ENCODE results near the gene OAT. TPM values are rescaled to one million over a fixed set of nuclear protein-coding genes. Genes with fewer than 3 reads are reported as not detected.
A peak's percentile ranks its signal among the peaks of the same experiment; 100 is the strongest.

The OAT gene
- total and polyA plus RNA-seq, 12 donors = 15.1 to 46.9 (median 31.5) TPM

- H3K4me3 ChIP-seq = no peak overlapping the region
- 93 to 94% methylated on average over 4 of the region's 4 CpGs for WGBS, 2 donors
- peaks cover 0 to 19% (median 3%) of the 10 kb centered on the region in 7 donors for H3K27me3 ChIP-seq
- H3K27ac ChIP-seq = no peak overlapping the region
- no peaks in the 10 kb centered on the region for H3K9me3 ChIP-seq
- no peak for TF ChIP-seq CTCF (IDR thresholded peaks at IDR 0.05)
- H3K36me3 ChIP-seq = no peaks in the 10 kb centered on the region
- intact Hi-C loops (cut with DNase I) = no loop called here
- peak in 1 of 8 donors; percentile 26 for ATAC-seq
- no peak for DNase-seq
- no peaks in the 10 kb centered on the region for H3K4me1 ChIP-seq
Measured at GRCh38 chr10:124367414-124367813, 51.3 kb downstream of the OAT start.

GRCh38 chr10:124366825-124367224 is 51.9 kb downstream of the OAT start:
- WGBS, 2 donors = 68 to 73% methylated on average over 7 of the region's 7 CpGs
- H3K9me3 ChIP-seq = no peaks in the 10 kb centered on the region
- H3K4me1 ChIP-seq = no peaks in the 10 kb centered on the region
- TF ChIP-seq CTCF (IDR thresholded peaks at IDR 0.05) = no peak
- H3K27ac ChIP-seq = no peak overlapping the region
- ATAC-seq = peak in 1 of 8 donors; percentile 34
- intact Hi-C loops (cut with DNase I) = no loop called here
- no peaks in the 10 kb centered on the region for H3K36me3 ChIP-seq
- H3K4me3 ChIP-seq = no peak overlapping the region
- DNase-seq = no peak
- peaks cover 0 to 19% (median 3%) of the 10 kb centered on the region in 7 donors for H3K27me3 ChIP-seq

- Histone ChIP-seq H3K4me1 (no peaks in the 10 kb centered on the region), H3K4me3 (no peak overlapping the region), H3K27ac (no peak overlapping the region), H3K9me3 (no peaks in the 10 kb centered on the region), H3K27me3 (peaks cover 0 to 19% (median 3%) of the 10 kb centered on the region in 7 donors), H3K36me3 (no peaks in the 10 kb centered on the region)
- no peak for ATAC-seq
- 67 to 76% methylated on average over 5 of the region's 5 CpGs for WGBS, 2 donors
- DNase-seq = no peak
- no peak for TF ChIP-seq CTCF (IDR thresholded peaks at IDR 0.05)
- intact Hi-C loops (cut with DNase I) = no loop called here
Measured at GRCh38 chr10:124366343-124366742, 52.4 kb downstream of the OAT start.

GRCh38 chr10:124364674-124365073 is 54.0 kb downstream of the OAT start:
- no peak for DNase-seq
- H3K4me1 ChIP-seq = no peaks in the 10 kb centered on the region
- 91% methylated on average over 5 of the region's 5 CpGs for WGBS, 2 donors
- TF ChIP-seq CTCF (IDR thresholded peaks at IDR 0.05) = no peak
- intact Hi-C loops (cut with DNase I) = no loop called here
- H3K27me3 ChIP-seq = peaks cover 0 to 7% (median 0%) of the 10 kb centered on the region in 7 donors
- H3K4me3 ChIP-seq = no peak overlapping the region
- no peaks in the 10 kb centered on the region for H3K36me3 ChIP-seq
- no peak overlapping the region for H3K27ac ChIP-seq
- peaks cover 0 to 13% (median 5%) of the 10 kb centered on the region in 11 donors for H3K9me3 ChIP-seq
- ATAC-seq = no peak

Data from heart right ventricle (tissue), 16 donors.